HG03520 (cell line): ENCODE measurements around the gene PLBD2.

Source experiments
- ATAC-seq: cut with Tn5 transposase; IDR thresholded peaks from one replicate; pipeline ENCODE4 v1.9.1; 2021; ENCODE audit warnings: mild to moderate bottlenecking, moderate library complexity; ENCODE audit not compliant: unreplicated experiment

PLBD2 gene

GRCh38 chr12:113392988-113393579 is 34.7 kb downstream of the PLBD2 start:
- ATAC-seq = no peak

- ATAC-seq = no peak
These were observed 35.4 kb downstream of the PLBD2 start for GRCh38 chr12:113393749-113394148.

GRCh38 chr12:113395119-113395518 is 36.7 kb downstream of the PLBD2 start:
- ATAC-seq = no peak

DNA sequence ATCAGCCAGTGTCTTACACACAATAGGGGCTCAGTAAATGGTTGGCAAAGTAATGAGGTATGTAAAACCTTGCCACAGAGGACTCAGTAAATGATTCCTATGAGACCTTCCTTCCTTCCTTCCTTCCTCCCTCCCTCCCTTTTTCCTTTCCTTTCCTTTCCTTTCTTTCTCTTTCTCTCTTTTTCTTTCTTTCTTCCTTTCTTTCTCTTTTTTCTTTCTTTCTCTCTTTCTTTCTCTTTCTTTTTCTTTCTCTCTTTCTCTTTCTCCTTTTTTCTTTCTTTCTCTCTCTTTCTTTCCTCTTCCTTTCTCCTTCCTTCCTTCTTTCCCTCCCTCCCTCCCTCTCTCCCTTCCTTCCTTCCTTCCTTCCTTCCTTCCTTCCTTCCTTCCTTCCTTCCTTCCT is 37.8 kb downstream of the PLBD2 start:
- ATAC-seq = no peak

DNA sequence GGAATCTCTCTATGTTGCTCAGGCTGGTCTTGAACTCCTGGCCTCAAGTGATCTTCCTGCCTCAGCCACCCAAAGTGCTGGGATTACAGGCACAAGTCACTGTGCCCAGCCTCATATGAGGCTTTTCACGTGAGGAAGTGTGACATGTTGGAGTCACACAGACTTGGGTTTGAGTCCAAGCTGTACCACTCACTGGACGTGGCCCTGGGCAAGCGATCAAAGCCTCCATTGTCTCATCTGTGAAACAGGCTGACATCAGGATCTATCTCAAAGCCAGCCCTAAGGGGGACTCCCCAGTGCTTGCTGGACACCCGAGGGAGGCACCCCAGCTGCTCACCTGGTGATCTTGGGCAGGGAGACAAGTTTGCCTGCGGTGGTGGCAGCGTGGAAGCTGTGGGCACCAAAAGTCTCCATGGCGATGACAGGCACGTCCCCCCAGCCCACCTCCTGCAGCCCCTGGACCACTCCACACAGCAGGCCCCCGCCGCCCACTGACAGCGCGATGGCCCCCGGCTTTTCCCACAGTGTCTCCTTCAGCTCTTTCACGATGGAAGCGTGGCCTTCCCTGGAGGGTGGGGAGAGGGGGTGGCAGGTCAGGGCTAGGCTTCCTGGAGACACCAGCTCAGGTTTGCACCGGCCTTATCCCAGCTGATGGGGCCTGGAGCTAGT is 38.6 kb downstream of the PLBD2 start:
- ATAC-seq = no peak

- no peak for ATAC-seq
These were observed 39.3 kb downstream of the PLBD2 start for GRCh38 chr12:113397497-113398197.

- no peak for ATAC-seq
These were observed 40.2 kb downstream of the PLBD2 start for GRCh38 chr12:113398346-113399290.

DNA sequence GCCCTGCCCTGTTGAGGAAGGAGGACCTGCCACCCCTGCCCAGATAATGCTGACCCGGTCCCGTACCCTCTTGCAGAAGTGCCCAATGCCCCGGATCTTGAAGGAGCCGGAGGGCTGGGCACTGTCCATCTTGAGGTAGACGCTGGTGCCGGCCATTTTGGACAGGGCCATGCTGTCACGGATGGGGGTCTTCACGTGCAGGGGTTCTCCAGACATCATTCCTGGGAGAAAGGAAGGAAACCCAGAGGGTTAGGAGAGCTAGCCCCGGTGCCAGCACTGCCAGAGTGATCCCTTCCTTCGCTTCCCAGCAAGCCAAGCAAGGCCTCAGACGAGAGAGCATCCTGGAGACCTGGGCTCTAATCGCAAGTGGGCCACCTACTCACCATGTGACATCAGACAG is 41.1 kb downstream of the PLBD2 start:
- ATAC-seq = no peak

DNA sequence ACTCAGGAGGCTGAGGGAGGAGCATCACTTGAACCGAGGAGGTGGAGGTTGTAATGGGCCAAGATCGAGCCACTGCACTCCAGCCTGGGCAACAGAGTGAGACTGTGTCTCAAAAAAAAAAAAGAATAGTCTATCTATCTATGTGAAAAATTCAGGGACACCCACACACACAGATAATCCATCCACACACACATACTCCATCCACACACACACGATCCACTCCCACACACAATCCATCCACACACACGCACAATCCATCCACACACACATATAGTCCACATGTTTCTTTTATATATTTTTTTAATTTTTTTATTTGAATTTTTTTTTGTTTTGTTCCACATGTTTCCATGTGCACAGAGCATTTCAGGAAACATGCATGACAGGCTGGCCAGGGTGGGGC is 42.0 kb downstream of the PLBD2 start:
- no peak for ATAC-seq

- ATAC-seq = no peak
These were observed 42.9 kb downstream of the PLBD2 start for GRCh38 chr12:113401066-113402000.

GRCh38 chr12:113402586-113403260 is 44.3 kb downstream of the PLBD2 start:
- no peak for ATAC-seq

DNA sequence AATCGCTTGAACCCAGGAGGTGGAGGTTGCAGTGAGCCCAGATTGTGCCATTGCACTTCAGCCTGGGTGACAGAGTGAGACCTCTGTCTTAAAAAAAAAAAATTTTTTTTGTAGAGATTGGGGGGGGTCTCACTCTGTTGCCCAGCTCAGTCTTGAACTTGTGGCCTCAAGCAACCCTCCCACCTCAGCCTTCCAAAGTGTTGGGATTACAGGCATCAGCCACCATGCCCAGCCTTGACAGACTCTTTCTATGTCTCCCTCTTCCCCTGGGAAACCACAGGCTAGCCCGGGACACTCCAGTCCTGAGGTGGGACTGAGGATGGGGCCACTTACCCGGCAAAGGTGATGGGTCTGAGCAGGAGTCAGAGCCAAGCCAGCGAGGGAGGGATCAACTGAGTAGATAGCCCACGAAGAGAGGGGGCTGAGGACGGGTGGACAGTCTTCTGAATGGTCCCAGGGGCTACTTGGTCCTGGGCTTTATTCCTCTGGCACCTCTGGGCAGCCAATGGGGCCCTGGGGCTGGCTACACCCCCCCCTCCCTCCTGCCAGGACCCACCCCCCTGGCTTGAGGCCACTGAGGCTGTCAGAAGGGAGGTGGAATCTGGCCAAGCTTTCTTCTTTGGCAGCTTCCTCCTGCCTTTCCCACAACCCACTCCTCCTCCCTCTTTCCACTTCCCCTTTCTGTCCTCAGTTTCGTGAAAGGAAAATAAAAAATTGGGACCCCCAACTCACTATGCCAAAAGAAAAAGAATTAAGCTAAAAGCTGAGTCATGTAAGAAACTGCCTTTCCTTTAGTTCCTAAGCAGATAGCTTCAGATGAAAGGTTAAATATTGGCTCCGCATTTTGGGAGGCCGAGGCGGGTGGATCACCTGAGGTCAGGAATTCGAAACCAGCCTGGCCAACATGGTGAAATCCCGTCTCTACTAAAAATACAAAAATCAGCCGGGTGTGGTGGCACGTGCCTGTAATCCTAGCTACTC is 45.3 kb downstream of the PLBD2 start, which contains the start of gene SDS:
TSS of gene SDS (minus strand) at position 453 of the 981 bp plus-strand sequence. CDS start 4,179 bp downstream, outside the sequence.
- ATAC-seq = no peak

DNA sequence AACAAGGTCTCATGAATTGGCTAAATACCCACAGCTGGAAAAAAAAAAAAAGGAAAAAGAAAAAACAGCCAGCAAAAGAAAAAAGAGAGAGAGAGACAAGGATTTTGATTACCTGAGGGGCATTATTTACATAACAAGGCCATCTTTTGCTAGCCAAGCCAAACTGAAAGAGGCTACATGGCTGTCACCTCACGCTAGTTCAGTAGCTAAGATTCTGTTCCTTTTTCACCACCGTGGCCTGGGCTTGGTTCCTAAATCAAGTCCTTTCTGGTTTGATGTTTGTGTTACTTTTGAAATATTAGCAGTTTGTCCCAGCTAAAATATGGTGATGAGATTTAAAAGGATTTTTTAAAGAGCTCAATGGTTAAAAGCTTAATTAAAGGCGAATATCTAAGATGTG is 47.3 kb downstream of the PLBD2 start:
- ATAC-seq = no peak

- ATAC-seq = no peak
These were observed 49.7 kb downstream of the PLBD2 start for GRCh38 chr12:113407931-113408600.

DNA sequence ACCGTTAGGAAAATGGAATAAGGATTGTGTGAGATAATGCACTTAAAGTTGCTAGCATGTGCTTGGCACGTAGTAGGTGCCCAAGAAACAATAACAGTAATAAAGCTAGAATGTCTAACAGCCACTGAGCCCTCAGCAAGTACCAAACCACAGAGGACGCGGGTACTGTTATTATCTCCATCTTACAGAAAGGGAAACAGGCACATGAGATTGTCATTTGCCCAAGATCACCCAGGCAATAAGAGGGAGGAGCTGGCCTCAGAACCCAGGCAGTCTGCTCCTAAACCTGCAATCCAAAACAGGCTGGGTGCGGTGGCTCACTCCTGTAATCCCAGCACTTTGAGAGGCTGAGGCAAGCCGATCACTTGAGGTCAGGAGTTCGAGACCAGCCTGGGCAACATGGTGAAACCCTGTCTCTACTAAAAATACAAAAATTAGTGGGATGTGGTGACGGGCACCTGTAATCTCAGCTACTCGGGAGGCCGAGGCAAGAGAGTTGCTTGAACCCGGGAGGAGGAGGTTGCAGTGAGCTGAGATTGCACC is 50.4 kb downstream of the PLBD2 start:
- no peak for ATAC-seq

DNA sequence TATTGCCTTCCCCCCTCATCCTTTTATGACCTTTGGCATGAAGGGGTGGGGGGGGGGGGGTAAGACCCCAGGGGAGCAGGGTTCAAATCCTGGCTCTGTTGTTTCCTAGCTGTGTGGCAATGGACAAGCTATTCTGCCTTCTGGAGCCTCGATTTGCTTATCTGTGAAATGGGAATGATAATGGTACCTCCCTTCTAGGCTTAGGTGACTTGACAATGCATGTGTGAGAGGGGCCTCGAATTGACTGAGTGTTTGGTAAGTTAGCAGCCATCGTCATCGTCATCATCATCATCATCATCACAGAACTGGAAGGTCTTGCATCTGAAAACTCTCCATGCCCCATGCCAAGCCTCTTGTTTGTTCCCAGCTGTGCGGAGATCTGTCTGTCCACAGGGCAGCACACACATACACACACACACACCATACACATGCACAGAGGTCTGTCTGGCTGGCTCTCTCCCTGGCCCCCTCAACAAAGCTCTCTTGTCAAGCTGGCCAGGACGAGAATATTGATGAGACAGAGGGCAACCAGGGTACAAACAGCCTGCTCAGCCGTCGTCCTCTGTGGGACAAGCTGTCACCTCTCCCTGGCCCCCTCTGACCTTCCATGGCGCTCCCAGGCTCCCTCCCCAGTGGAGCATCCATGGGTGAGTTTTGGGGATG is 51.2 kb downstream of the PLBD2 start:
- no peak for ATAC-seq

DNA sequence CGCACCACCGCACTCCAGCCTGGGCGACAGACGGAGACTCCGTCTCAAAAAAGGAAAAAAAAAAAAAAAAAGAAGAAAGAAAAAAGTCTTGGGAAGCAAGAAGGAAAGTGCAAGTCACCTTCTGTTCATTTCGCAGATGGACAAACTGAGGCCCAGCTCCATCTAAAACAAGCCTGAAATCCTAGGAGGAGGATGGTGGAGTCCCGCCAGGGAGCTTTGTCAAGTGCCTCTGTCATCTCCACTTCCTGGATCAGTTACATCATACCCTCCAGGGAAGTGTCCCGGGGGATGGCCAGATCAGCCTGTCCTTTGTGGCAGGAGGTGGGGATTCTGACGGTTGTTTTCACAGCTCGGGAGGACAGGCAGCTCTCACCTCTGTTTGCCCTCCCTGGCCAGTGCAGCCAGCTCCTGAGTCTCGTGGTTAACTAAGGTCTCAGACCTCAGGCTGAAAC is 55.1 kb downstream of the PLBD2 start:
- no peak for ATAC-seq
